Stomach (tissue), 4 donors: ENCODE data around the gene METTL25.

ENCODE experiments used
- EP300 ChIP-seq: sonication (generic); formaldehyde crosslinking; IDR thresholded peaks from one replicate; pipeline ENCODE4 v1.6.1; 2017; ENCODE audit warnings: antibody characterized with exemption
- POLR2AphosphoS5 ChIP-seq, 3 donors: sonication (generic); formaldehyde crosslinking; IDR thresholded peaks; one replicate each; pipeline ENCODE4 v1.6.1; 2016; ENCODE audit warnings: antibody characterized with exemption in 3 of 3
- TF ChIP-seq, protein P1 (sequence below), 7 experiments: fragments of 450-650 bp in 4 of 7; fragments of 200-600 bp in 3 of 7; sonication (generic) in 3 of 7; IDR thresholded peaks; one replicate each; pipeline ENCODE4 v1.5.1; 2016 to 2019; ENCODE audit warnings: antibody characterized with exemption in 7 of 7, control low read depth in 2 of 7, mild to moderate bottlenecking in 1 of 7

DNA sequence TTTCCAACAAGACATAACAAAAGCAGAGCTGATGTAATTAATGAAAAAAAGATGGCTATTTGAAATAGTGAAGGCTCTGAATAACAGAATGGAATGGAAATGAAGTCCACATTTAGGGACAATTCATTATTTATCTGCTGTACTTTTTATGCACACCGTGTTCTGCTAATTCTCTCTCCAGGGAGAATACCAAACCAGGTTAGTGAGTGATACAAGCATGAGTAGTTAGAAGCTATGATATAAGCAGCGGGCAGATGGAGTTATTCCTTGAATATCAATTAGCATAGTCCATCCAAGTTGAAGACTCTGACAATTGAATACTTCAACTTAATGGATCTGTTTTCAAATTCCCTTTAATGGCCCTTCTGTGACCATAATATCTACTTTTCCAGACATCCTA lies 166.3 kb downstream of the METTL25 start:
- TF ChIP-seq, protein P1, sequence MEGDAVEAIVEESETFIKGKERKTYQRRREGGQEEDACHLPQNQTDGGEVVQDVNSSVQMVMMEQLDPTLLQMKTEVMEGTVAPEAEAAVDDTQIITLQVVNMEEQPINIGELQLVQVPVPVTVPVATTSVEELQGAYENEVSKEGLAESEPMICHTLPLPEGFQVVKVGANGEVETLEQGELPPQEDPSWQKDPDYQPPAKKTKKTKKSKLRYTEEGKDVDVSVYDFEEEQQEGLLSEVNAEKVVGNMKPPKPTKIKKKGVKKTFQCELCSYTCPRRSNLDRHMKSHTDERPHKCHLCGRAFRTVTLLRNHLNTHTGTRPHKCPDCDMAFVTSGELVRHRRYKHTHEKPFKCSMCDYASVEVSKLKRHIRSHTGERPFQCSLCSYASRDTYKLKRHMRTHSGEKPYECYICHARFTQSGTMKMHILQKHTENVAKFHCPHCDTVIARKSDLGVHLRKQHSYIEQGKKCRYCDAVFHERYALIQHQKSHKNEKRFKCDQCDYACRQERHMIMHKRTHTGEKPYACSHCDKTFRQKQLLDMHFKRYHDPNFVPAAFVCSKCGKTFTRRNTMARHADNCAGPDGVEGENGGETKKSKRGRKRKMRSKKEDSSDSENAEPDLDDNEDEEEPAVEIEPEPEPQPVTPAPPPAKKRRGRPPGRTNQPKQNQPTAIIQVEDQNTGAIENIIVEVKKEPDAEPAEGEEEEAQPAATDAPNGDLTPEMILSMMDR (IDR thresholded peaks at IDR 0.05) = no peak
- no peak for TF ChIP-seq EP300
- TF ChIP-seq POLR2AphosphoS5 (IDR thresholded peaks at IDR 0.05) = no peak
